A549 (cell line): ENCODE measurements around the gene CENPB.

Experiments used
- CHD2 ChIP-seq: fragments of 150-350 bp; IDR thresholded peaks from 2 replicates; pipeline ENCODE4 v1.6.1; 2014; ENCODE audit warnings: low read length; ENCODE audit not compliant: partially characterized antibody
- HDAC2 ChIP-seq: fragments of 200-600 bp; sonication (generic); IDR thresholded peaks from 2 replicates; pipeline ENCODE4 v1.6.1; 2016
- KDM1A ChIP-seq: fragments of 200-600 bp; sonication (generic); IDR thresholded peaks from 2 replicates; pipeline ENCODE4 v1.6.1; 2016; ENCODE audit warnings: low read depth, mild to moderate bottlenecking
- MAFK ChIP-seq: fragments of 450-650 bp; IDR thresholded peaks from 2 replicates; pipeline ENCODE4 v1.6.1; 2014; ENCODE audit not compliant: partially characterized antibody
- POLR2A ChIP-seq: IDR thresholded peaks from 2 replicates; pipeline ENCODE4 v1.6.1; 2012; ENCODE audit warnings: mild to moderate bottlenecking, low read length
- RAD21 ChIP-seq, 2 experiments: fragments of >200 bp in 1 of 2; sonication (Bioruptor Twin) in 1 of 2; formaldehyde crosslinking in 1 of 2; IDR thresholded peaks in 1 of 2; conservative IDR thresholded peaks in 1 of 2; 2 replicates in 1 of 2; 3 replicates in 1 of 2; pipeline ENCODE4 v1.6.1; 2012 to 2018; ENCODE audit warnings: inconsistent platforms in 1 of 2
- RCOR1 ChIP-seq: fragments of 150-350 bp; IDR thresholded peaks from 2 replicates; pipeline ENCODE4 v1.6.1; 2014; ENCODE audit warnings: antibody characterized with exemption, low read length, low read depth
- SMC3 ChIP-seq: fragments of >200 bp; sonication (Bioruptor Twin); formaldehyde crosslinking; IDR thresholded peaks from 3 replicates; pipeline ENCODE4 v1.6.1; 2018; ENCODE audit warnings: inconsistent platforms
- ZC3H11A ChIP-seq: fragments of 450-650 bp; IDR thresholded peaks from 2 replicates; pipeline ENCODE4 v1.6.1; 2014; ENCODE audit warnings: antibody characterized with exemption, mild to moderate bottlenecking
- ZFP36 ChIP-seq: fragments of 450-650 bp; IDR thresholded peaks from 2 replicates; pipeline ENCODE4 v1.6.1; 2014; ENCODE audit warnings: borderline replicate concordance; ENCODE audit not compliant: partially characterized antibody
- ZNF302 ChIP-seq: fragments of 250-450 bp; sonication (Bioruptor Pico); IDR thresholded peaks from 2 replicates; pipeline ENCODE4 v1.9.0; 2021; ENCODE audit warnings: inconsistent platforms, mild to moderate bottlenecking, moderate library complexity
- TF ChIP-seq, protein P1 (sequence below): fragments of >200 bp; sonication (Bioruptor Twin); formaldehyde crosslinking; IDR thresholded peaks from 3 replicates; pipeline ENCODE4 v1.5.1; 2016
- TF ChIP-seq, protein P2 (sequence below): fragments of 200-600 bp; sonication (generic); IDR thresholded peaks from 2 replicates; pipeline ENCODE4 v1.6.1; 2016; ENCODE audit warnings: antibody characterized with exemption, mild to moderate bottlenecking, moderate library complexity

DNA sequence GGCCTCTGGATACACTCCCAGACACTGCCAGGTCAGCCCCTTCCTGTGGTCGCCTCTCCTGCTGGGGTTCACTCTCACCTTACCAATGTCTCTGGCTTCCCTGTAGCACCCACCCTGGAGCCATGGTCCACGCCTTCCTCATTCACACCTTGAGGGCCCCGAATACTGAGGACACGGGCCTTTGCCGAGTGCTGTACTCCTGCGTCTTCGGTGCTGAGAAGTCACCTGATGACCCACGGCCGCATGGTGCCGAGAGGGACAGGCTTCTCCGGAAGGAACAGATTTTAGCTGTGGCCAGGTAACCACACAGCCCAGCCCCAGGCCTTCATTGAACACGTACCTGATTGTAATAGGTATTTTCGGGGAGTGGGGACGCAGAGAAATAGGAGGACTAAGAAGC is 35.5 kb upstream of the CENPB start:
- TF ChIP-seq CHD2 (no peak), RCOR1 (no peak), RAD21 (conservative IDR thresholded peaks at IDR 0.05 in 1 of 2, IDR thresholded peaks at IDR 0.05 in 1 of 2) (no peak), ZFP36 (no peak), POLR2A (no peak), KDM1A (no peak), ZC3H11A (no peak), MAFK (no peak), HDAC2 (no peak), ZNF302 (CRISPR knock-in tag) (no peak), SMC3 (no peak)
- TF ChIP-seq, protein P1, sequence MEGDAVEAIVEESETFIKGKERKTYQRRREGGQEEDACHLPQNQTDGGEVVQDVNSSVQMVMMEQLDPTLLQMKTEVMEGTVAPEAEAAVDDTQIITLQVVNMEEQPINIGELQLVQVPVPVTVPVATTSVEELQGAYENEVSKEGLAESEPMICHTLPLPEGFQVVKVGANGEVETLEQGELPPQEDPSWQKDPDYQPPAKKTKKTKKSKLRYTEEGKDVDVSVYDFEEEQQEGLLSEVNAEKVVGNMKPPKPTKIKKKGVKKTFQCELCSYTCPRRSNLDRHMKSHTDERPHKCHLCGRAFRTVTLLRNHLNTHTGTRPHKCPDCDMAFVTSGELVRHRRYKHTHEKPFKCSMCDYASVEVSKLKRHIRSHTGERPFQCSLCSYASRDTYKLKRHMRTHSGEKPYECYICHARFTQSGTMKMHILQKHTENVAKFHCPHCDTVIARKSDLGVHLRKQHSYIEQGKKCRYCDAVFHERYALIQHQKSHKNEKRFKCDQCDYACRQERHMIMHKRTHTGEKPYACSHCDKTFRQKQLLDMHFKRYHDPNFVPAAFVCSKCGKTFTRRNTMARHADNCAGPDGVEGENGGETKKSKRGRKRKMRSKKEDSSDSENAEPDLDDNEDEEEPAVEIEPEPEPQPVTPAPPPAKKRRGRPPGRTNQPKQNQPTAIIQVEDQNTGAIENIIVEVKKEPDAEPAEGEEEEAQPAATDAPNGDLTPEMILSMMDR: no peak
- TF ChIP-seq, protein P2, sequence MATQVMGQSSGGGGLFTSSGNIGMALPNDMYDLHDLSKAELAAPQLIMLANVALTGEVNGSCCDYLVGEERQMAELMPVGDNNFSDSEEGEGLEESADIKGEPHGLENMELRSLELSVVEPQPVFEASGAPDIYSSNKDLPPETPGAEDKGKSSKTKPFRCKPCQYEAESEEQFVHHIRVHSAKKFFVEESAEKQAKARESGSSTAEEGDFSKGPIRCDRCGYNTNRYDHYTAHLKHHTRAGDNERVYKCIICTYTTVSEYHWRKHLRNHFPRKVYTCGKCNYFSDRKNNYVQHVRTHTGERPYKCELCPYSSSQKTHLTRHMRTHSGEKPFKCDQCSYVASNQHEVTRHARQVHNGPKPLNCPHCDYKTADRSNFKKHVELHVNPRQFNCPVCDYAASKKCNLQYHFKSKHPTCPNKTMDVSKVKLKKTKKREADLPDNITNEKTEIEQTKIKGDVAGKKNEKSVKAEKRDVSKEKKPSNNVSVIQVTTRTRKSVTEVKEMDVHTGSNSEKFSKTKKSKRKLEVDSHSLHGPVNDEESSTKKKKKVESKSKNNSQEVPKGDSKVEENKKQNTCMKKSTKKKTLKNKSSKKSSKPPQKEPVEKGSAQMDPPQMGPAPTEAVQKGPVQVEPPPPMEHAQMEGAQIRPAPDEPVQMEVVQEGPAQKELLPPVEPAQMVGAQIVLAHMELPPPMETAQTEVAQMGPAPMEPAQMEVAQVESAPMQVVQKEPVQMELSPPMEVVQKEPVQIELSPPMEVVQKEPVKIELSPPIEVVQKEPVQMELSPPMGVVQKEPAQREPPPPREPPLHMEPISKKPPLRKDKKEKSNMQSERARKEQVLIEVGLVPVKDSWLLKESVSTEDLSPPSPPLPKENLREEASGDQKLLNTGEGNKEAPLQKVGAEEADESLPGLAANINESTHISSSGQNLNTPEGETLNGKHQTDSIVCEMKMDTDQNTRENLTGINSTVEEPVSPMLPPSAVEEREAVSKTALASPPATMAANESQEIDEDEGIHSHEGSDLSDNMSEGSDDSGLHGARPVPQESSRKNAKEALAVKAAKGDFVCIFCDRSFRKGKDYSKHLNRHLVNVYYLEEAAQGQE: no peak
